GM12801 (cell line): ENCODE results near the gene KCNMA1.

ENCODE experiments used
- CTCF ChIP-seq: IDR thresholded peaks from one replicate; pipeline ENCODE4 v1.5.1; 2011; ENCODE audit warnings: control low read depth; ENCODE audit not compliant: insufficient read length; ENCODE audit errors: extremely low read depth

Gene KCNMA1

GRCh38 chr10:77531441-77532001 is 106.1 kb downstream of the KCNMA1 start:
- no peak for TF ChIP-seq CTCF

- TF ChIP-seq CTCF, result no peak
Measured at GRCh38 chr10:77530011-77530410, 107.6 kb downstream of the KCNMA1 start.

DNA sequence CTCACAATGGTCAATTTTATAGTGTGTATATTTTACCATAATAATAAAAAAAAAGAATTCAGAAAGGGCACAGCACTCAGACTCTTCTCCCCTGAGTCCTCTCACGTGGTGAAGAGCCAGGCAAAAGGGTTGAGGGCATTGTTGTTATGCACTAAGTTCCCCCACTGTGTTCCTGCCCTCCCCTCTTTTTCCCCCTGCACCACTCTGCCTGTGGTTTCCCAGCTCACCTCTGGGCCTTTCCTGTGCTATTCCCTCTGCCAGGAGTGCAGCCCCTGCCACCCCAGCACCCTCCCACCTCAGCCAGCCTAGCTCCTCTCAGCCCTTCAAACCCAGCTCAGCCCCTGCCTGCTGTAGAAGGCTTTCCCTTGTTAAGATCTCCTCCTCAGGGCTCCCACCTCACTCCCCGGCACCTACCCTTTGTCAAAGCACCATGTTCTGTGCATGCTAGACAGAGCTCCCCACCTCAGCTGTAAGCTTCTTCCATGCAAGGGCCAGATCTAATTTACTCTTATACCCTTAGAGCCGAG is 108.5 kb downstream of the KCNMA1 start:
- no peak for TF ChIP-seq CTCF

GRCh38 chr10:77527839-77528238 is 109.8 kb downstream of the KCNMA1 start:
- TF ChIP-seq CTCF, result no peak

DNA sequence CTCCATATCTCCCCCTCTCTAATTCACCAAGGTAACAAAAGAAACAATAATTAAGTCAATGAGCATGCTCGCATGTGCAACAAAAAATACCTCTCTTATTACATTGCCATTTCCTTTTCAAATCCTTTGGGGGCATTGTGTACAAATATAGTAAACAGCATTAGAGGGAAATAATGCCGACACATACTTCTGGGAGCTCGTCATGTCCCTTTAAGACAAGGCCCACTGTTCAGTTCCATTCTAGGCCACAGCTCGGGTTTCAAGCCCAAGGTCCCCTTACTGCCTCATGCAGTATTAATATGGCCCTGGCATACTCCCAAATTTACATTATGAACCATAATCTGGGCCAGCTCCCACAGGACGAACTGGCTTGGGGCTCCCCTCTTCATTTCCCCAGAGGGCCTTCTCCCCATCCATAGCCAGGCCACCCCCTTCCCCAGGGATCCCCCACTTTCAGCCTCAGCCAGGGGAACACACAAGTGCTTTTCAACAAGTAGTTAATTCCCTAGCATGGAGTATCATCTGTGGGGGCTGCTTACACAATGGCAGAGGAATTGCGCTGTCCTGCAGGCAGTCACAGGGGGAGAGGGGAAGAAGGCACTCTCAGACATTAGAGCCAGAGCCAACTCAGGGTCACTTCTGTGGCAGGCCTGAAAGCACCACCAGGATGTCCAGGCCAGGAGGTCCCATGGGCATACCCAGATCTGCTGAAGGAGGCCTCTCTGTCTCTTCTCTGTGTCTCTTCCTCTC is 110.6 kb downstream of the KCNMA1 start:
- TF ChIP-seq CTCF, result no peak

- no peak for TF ChIP-seq CTCF
Measured at GRCh38 chr10:77524281-77524711, 113.3 kb downstream of the KCNMA1 start.

- TF ChIP-seq CTCF, result no peak
Measured at GRCh38 chr10:77522268-77522809, 115.3 kb downstream of the KCNMA1 start.
